SU-DHL-6 (cell line): Measurements from ENCODE around the gene MAP3K4.

Experiments used
- H2AFZ ChIP-seq: fragments of 200-600 bp; sonication (generic); 2 replicates; pipeline ENCODE4 v1.6.1; 2014; ENCODE audit warnings: low read depth, mild to moderate bottlenecking, moderate library complexity, mixed read lengths, antibody characterized with exemption, low read length; ENCODE audit not compliant: severe bottlenecking
- H3F3A ChIP-seq: fragments of 200-600 bp; shearing (Covaris generic); 2 replicates; pipeline ENCODE4 v1.6.0; 2016; ENCODE audit warnings: antibody characterized with exemption, mild to moderate bottlenecking; ENCODE audit not compliant: insufficient read depth
- H3K27ac ChIP-seq: fragments of 200-600 bp; sonication (generic); 2 replicates; pipeline ENCODE4 v1.5.1; 2016; ENCODE audit warnings: low read depth, mild to moderate bottlenecking, low read length, moderate library complexity, mixed read lengths
- H3K27me3 ChIP-seq: fragments of 200-600 bp; sonication (generic), shearing (Covaris generic); 2 replicates; pipeline ENCODE4 v1.6.0; 2014; ENCODE audit warnings: mild to moderate bottlenecking, low read length
- H3K36me3 ChIP-seq: fragments of 200-600 bp; sonication (generic); 2 replicates; pipeline ENCODE4 v1.6.1; 2014; ENCODE audit warnings: mild to moderate bottlenecking, low read length, mixed read lengths
- H3K4me2 ChIP-seq: fragments of 300-600, 200-600 bp; shearing (Covaris generic), sonication (generic); 2 replicates; pipeline ENCODE4 v1.6.0; 2014; ENCODE audit warnings: low read length, low read depth, mild to moderate bottlenecking; ENCODE audit not compliant: poor library complexity, severe bottlenecking
- H3K4me3 ChIP-seq: fragments of 200-600 bp; sonication (generic); 2 replicates; pipeline ENCODE4 v1.5.1; 2014; ENCODE audit warnings: antibody characterized with exemption, low read length, mild to moderate bottlenecking, mixed read lengths; ENCODE audit not compliant: insufficient read depth, poor library complexity, severe bottlenecking
- H3K79me2 ChIP-seq: fragments of 200-600 bp; sonication (generic); 2 replicates; pipeline ENCODE4 v1.6.1; 2014; ENCODE audit warnings: mild to moderate bottlenecking, low read length, moderate library complexity; ENCODE audit not compliant: insufficient read depth
- H3K9ac ChIP-seq: fragments of 200-600 bp; sonication (generic); 2 replicates; pipeline ENCODE4 v1.7.0; 2014; ENCODE audit warnings: mild to moderate bottlenecking, low read length
- H3K9me2 ChIP-seq: fragments of 200-600 bp; sonication (generic); replicated peaks from 2 replicates; pipeline ENCODE4 v1.6.1; 2014; ENCODE audit warnings: low read length; ENCODE audit not compliant: insufficient read depth
- H3K9me3 ChIP-seq: fragments of 200-600 bp; sonication (generic); 2 replicates; pipeline ENCODE4 v1.6.1; 2014; ENCODE audit warnings: low read length, mixed read lengths; ENCODE audit not compliant: insufficient read depth
- H4K20me1 ChIP-seq: fragments of 200-600 bp; sonication (generic); 2 replicates; pipeline ENCODE4 v1.6.1; 2014; ENCODE audit warnings: low read depth, mild to moderate bottlenecking, antibody characterized with exemption, low read length, moderate library complexity, mixed read lengths
- EZH2phosphoT487 ChIP-seq: fragments of 200-600 bp; sonication (generic), shearing (Covaris generic); conservative IDR thresholded peaks from 2 replicates; pipeline ENCODE4 v1.6.1; 2018; ENCODE audit warnings: mild to moderate bottlenecking, antibody characterized with exemption, low read length, moderate library complexity, mixed read lengths
- TF ChIP-seq, protein P1 (sequence below): fragments of 200-600 bp; sonication (generic); IDR thresholded peaks from one replicate; pipeline ENCODE4 v1.5.1; 2017; ENCODE audit warnings: antibody characterized with exemption, mild to moderate bottlenecking, low read length, moderate library complexity; ENCODE audit not compliant: insufficient read depth, poor library complexity, severe bottlenecking

The MAP3K4 gene, protein sequence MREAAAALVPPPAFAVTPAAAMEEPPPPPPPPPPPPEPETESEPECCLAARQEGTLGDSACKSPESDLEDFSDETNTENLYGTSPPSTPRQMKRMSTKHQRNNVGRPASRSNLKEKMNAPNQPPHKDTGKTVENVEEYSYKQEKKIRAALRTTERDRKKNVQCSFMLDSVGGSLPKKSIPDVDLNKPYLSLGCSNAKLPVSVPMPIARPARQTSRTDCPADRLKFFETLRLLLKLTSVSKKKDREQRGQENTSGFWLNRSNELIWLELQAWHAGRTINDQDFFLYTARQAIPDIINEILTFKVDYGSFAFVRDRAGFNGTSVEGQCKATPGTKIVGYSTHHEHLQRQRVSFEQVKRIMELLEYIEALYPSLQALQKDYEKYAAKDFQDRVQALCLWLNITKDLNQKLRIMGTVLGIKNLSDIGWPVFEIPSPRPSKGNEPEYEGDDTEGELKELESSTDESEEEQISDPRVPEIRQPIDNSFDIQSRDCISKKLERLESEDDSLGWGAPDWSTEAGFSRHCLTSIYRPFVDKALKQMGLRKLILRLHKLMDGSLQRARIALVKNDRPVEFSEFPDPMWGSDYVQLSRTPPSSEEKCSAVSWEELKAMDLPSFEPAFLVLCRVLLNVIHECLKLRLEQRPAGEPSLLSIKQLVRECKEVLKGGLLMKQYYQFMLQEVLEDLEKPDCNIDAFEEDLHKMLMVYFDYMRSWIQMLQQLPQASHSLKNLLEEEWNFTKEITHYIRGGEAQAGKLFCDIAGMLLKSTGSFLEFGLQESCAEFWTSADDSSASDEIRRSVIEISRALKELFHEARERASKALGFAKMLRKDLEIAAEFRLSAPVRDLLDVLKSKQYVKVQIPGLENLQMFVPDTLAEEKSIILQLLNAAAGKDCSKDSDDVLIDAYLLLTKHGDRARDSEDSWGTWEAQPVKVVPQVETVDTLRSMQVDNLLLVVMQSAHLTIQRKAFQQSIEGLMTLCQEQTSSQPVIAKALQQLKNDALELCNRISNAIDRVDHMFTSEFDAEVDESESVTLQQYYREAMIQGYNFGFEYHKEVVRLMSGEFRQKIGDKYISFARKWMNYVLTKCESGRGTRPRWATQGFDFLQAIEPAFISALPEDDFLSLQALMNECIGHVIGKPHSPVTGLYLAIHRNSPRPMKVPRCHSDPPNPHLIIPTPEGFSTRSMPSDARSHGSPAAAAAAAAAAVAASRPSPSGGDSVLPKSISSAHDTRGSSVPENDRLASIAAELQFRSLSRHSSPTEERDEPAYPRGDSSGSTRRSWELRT (N-terminal part only)

DNA sequence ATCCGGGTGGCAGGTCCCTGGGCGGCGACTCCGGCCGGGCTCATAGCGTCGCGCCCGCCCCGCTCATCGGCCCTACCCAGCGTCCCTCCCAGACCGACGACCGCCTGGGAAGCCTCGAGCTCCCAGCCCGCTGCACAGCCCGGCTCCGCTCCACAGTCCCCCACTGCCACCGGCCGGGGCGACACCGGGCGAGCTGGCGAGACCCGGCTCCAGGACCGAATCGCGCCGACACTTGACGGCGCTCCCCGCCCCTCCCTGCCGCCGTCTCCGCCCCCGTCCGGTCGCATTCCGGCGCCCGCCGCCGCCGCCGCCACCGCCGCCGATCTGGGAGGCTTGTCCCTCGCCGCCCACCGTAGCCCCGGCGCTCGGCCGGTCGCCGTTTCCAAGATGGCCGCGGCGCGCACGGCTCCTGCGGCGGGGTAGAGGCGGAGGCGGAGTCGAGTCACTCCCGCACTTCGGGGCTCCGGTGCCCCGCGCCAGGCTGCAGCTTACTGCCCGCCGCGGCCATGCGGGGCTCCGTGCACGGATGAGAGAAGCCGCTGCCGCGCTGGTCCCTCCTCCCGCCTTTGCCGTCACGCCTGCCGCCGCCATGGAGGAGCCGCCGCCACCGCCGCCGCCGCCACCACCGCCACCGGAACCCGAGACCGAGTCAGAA is at the start of gene MAP3K4:
Gene MAP3K4 (plus strand): TSS at position 364 of the 655 bp plus-strand sequence. CDS start 163 bp downstream, at position 527.
- Histone ChIP-seq H3F3A (peaks cover 9% of the 10 kb centered on the region; the same call in 1 of the 2 replicates), H3K4me2 (peak within 1 kb of the TSS; percentile 59), H3K36me3 (no peaks in the 10 kb centered on the region), H3K4me3 (peak within 1 kb of the TSS; percentile 63), H2AFZ (peak within 1 kb of the TSS; percentile 78), H3K79me2 (peaks cover 30% of the 10 kb centered on the region), H4K20me1 (peaks cover 10% of the 10 kb centered on the region), H3K9ac (peak within 1 kb of the TSS; percentile 79), H3K27ac (peak within 1 kb of the TSS; percentile 51), H3K27me3 (no peaks in the 10 kb centered on the region), H3K9me2 (no peaks in the 10 kb centered on the region), H3K9me3 (no peaks in the 10 kb centered on the region)
- TF ChIP-seq EZH2phosphoT487 = no peak
- TF ChIP-seq, protein P1, sequence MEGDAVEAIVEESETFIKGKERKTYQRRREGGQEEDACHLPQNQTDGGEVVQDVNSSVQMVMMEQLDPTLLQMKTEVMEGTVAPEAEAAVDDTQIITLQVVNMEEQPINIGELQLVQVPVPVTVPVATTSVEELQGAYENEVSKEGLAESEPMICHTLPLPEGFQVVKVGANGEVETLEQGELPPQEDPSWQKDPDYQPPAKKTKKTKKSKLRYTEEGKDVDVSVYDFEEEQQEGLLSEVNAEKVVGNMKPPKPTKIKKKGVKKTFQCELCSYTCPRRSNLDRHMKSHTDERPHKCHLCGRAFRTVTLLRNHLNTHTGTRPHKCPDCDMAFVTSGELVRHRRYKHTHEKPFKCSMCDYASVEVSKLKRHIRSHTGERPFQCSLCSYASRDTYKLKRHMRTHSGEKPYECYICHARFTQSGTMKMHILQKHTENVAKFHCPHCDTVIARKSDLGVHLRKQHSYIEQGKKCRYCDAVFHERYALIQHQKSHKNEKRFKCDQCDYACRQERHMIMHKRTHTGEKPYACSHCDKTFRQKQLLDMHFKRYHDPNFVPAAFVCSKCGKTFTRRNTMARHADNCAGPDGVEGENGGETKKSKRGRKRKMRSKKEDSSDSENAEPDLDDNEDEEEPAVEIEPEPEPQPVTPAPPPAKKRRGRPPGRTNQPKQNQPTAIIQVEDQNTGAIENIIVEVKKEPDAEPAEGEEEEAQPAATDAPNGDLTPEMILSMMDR = no peak

DNA sequence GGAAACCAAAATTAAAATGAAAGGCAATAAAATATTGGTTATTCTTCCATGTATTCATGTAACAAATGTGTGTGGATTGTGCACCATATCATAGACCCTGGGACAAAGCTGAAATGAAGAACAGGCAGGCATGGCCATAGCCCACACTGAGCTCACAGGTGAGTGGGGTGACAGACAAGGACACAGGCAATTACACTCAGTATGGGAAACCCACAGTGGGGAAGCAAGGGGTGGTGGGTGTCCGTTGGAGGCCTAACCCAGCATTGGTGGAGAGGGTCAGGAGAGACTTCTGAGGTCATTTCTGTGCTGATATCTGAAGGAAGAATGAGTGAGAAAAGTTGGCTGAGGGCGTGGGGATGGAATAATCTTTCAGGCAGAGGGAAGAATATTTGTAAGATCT is 47.6 kb upstream of the MAP3K4 start:
- no peaks in the 10 kb centered on the region for H3K27me3 ChIP-seq
- no peak overlapping the region for H3K9ac ChIP-seq
- no peaks in the 10 kb centered on the region for H3K79me2 ChIP-seq
- no peaks in the 10 kb centered on the region for H3K36me3 ChIP-seq
- no peaks in the 10 kb centered on the region for H3K9me3 ChIP-seq
- H3F3A ChIP-seq = no peaks in the 10 kb centered on the region
- no peaks in the 10 kb centered on the region for H4K20me1 ChIP-seq
- no peak overlapping the region for H2AFZ ChIP-seq
- no peak overlapping the region for H3K4me2 ChIP-seq
- H3K4me3 ChIP-seq = no peak overlapping the region
- H3K9me2 ChIP-seq = no peaks in the 10 kb centered on the region
- TF ChIP-seq, protein P1 = no peak
- TF ChIP-seq EZH2phosphoT487 = no peak
- H3K27ac ChIP-seq = no peak overlapping the region

DNA sequence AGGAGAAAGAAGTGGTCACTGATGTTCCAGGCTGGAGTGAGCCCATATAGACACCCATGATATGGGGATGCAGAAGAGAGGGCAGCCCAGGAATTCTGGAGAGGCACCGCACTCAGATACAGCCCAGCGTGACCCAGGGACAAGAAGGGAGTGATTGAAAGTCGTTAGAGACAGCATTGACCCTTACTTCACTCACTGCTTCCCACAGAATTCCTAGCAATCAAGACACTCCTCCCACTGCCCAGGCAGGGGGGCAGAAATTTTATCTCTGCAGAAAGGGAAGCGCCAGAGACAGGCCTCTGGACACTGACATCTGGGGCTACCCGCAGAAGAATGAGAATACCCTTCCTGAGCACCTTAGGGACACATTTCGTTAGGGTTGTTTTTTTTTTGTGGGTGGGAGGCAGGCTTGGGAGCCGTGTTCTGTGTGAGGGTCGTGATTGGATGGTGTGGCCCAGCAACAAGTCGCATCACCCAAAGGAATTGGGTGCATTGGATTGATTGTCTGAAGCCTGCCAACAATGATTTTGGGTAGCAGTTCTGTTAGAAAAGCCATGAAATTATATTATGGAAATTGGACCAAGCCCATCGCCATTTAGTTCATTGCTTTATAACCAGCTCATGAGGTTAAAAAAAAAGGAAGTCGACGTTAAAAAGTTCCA is 45.9 kb upstream of the MAP3K4 start:
- no peaks in the 10 kb centered on the region for H4K20me1 ChIP-seq
- no peaks in the 10 kb centered on the region for H3K36me3 ChIP-seq
- no peaks in the 10 kb centered on the region for H3K9me2 ChIP-seq
- H3F3A ChIP-seq = no peaks in the 10 kb centered on the region
- H3K9ac ChIP-seq = no peak overlapping the region
- H3K4me2 ChIP-seq = no peak overlapping the region
- H2AFZ ChIP-seq = no peak overlapping the region
- no peaks in the 10 kb centered on the region for H3K9me3 ChIP-seq
- no peaks in the 10 kb centered on the region for H3K27me3 ChIP-seq
- H3K4me3 ChIP-seq = no peak overlapping the region
- TF ChIP-seq, protein P1 = no peak
- TF ChIP-seq EZH2phosphoT487 = no peak
- no peak overlapping the region for H3K27ac ChIP-seq
- H3K79me2 ChIP-seq = no peaks in the 10 kb centered on the region
